Nephron progenitor cell (in vitro differentiated cells): ENCODE results near the gene SCRN2.

Experiments
- DNase-seq: peaks from one replicate; pipeline ENCODE4 v3.0.0; 2021
- H3K27ac Mint-ChIP-seq: 2 replicates; pipeline ENCODE4 v1.8.0; 2021; ENCODE audit warnings: mild to moderate bottlenecking, moderate library complexity, mixed read lengths
- H3K27me3 Mint-ChIP-seq: 2 replicates; pipeline ENCODE4 v1.8.0; 2021; ENCODE audit warnings: mild to moderate bottlenecking, low read depth, mixed read lengths; ENCODE audit not compliant: poor library complexity
- H3K36me3 Mint-ChIP-seq: 2 replicates; pipeline ENCODE4 v1.8.0; 2021; ENCODE audit warnings: low read depth, mixed read lengths
- H3K4me1 Mint-ChIP-seq: 2 replicates; pipeline ENCODE4 v1.8.0; 2021; ENCODE audit warnings: mixed read lengths
- H3K4me3 Mint-ChIP-seq: 2 replicates; pipeline ENCODE4 v1.8.0; 2021; ENCODE audit warnings: mild to moderate bottlenecking, moderate library complexity, mixed read lengths
- H3K9me3 Mint-ChIP-seq: 2 replicates; pipeline ENCODE4 v1.8.0; 2021; ENCODE audit warnings: mild to moderate bottlenecking, moderate library complexity, mixed read lengths
- CTCF ChIP-seq: fragments of 200-600 bp; sonication (generic); IDR thresholded peaks from 2 replicates; pipeline ENCODE4 v1.5.0; 2021; ENCODE audit warnings: antibody characterized with exemption

The SCRN2 gene

DNA sequence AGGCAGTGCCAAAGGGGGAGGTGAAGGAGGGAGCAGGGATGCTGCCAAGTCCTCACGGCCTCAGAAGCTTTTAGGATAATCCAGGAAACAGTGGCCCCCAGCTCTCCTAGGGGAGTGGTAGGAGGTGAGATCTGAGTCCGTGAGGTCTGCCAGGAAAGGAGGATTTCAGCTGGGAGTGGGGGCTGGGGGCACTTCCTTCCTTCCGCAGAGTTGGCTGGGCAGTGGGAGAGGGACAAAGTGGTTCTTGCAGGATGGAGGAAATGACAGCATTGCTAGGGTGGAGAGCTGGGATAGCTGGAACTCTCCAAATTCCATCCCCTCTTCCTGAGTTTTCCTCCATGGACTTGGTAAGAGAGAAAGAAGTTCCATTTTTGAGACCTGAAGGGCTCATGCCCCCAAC, 14.7 kb upstream of the SCRN2 start:
- Mint-ChIP-seq H3K36me3 (no peaks in the 10 kb centered on the region), H3K27ac (no peak overlapping the region), H3K4me1 (peaks cover 90% of the 10 kb centered on the region), H3K9me3 (no peaks in the 10 kb centered on the region), H3K27me3 (peaks cover 61% of the 10 kb centered on the region), H3K4me3 (no peak overlapping the region)
- DNase-seq = no peak
- no peak for TF ChIP-seq CTCF

GRCh38 chr17:47853616-47854015, 12.5 kb upstream of the SCRN2 start:
- DNase-seq = no peak
- Mint-ChIP-seq H3K36me3 (no peaks in the 10 kb centered on the region), H3K4me1 (peaks cover 91% of the 10 kb centered on the region), H3K27ac (no peak overlapping the region), H3K4me3 (no peak overlapping the region), H3K27me3 (peaks cover 76% of the 10 kb centered on the region), H3K9me3 (no peaks in the 10 kb centered on the region)
- TF ChIP-seq CTCF = no peak

GRCh38 chr17:47852113-47852949, 11.3 kb upstream of the SCRN2 start:
- no peak for TF ChIP-seq CTCF
- Mint-ChIP-seq H3K27ac (no peak overlapping the region), H3K4me1 (peaks cover 85% of the 10 kb centered on the region), H3K27me3 (peaks cover 82% of the 10 kb centered on the region), H3K4me3 (peak overlapping the region; percentile 85), H3K36me3 (no peaks in the 10 kb centered on the region), H3K9me3 (no peaks in the 10 kb centered on the region)
- DNase-seq = no peak

GRCh38 chr17:47851764-47852112, 10.7 kb upstream of the SCRN2 start:
- Mint-ChIP-seq H3K27me3 (peaks cover 86% of the 10 kb centered on the region), H3K4me3 (peak overlapping the region; percentile 85), H3K36me3 (no peaks in the 10 kb centered on the region), H3K9me3 (no peaks in the 10 kb centered on the region), H3K4me1 (peaks cover 85% of the 10 kb centered on the region), H3K27ac (no peak overlapping the region)
- TF ChIP-seq CTCF = no peak
- no peak for DNase-seq

- H3K36me3 Mint-ChIP-seq = no peaks in the 10 kb centered on the region
- peaks cover 79% of the 10 kb centered on the region for H3K27me3 Mint-ChIP-seq
- H3K27ac Mint-ChIP-seq = no peak within 1 kb of the TSS
- H3K9me3 Mint-ChIP-seq = no peaks in the 10 kb centered on the region
- TF ChIP-seq CTCF = no peak
- peak within 1 kb of the TSS; percentile 85 for H3K4me3 Mint-ChIP-seq
- peak; percentile 80 for DNase-seq
- H3K4me1 Mint-ChIP-seq = peaks cover 85% of the 10 kb centered on the region
Observed at GRCh38 chr17:47850692-47851573, 9.9 kb upstream of the SCRN2 start, which contains the start of gene SP6. TSS of gene SP6 (minus strand) at chr17:47851163. CDS start at chr17:47848429, 2,734 bp downstream.
